H1 (cell line): Measurements from ENCODE around the gene ROR1.

Experiments used
- BRCA1 ChIP-seq: IDR thresholded peaks from 2 replicates; pipeline ENCODE4 v1.6.1; 2012; ENCODE audit warnings: low read depth, low read length, improper control_type of control experiment
- CBX5 ChIP-seq: fragments of 300-800, 300-1000 bp; sonication (generic); IDR thresholded peaks from 2 replicates; pipeline ENCODE4 v1.7.1; 2016; ENCODE audit warnings: antibody characterized with exemption, low read length, low read depth
- RXRA ChIP-seq: IDR thresholded peaks from 2 replicates; pipeline ENCODE4 v1.6.1; 2011; ENCODE audit warnings: low read depth, mild to moderate bottlenecking, low read length, moderate library complexity; ENCODE audit not compliant: insufficient read depth
- ZNF274 ChIP-seq: IDR thresholded peaks from 2 replicates; pipeline ENCODE4 v1.7.0; 2012; ENCODE audit warnings: low read length, borderline replicate concordance; ENCODE audit errors: extremely low read depth
- TF ChIP-seq, protein P1 (sequence below), 3 experiments: IDR thresholded peaks; 1 replicate in 2 of 3; 2 replicates in 1 of 3; pipeline versions ENCODE4 v1.5.1 to v1.6.1; 2011; ENCODE audit warnings: low read length in 3 of 3, mild to moderate bottlenecking in 3 of 3, inconsistent platforms in 2 of 3, low read depth in 1 of 3, moderate library complexity in 1 of 3; ENCODE audit not compliant: insufficient read depth in 1 of 3; ENCODE audit errors: control extremely low read depth in 1 of 3

DNA sequence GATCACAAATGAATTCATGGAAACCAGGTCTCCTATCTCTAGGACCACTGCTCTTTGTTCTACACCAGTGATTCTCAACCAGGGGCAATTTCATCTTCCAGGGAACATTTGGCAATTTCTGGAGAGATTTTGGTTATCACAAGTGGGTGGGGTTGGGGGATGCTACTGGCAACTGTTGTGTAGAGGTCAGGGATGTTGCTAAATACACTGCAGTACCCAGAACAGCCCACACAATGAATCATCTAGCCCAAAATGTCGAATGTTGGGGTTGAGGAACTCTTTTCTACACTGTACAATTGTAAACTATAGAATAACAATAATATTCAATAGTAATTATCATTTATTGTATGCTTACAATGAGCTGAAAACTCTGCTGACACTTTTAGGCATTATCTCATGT, 373.9 kb downstream of the ROR1 start:
- TF ChIP-seq RXRA (no peak), BRCA1 (no peak), ZNF274 (no peak), CBX5 (no peak)
- TF ChIP-seq, protein P1, sequence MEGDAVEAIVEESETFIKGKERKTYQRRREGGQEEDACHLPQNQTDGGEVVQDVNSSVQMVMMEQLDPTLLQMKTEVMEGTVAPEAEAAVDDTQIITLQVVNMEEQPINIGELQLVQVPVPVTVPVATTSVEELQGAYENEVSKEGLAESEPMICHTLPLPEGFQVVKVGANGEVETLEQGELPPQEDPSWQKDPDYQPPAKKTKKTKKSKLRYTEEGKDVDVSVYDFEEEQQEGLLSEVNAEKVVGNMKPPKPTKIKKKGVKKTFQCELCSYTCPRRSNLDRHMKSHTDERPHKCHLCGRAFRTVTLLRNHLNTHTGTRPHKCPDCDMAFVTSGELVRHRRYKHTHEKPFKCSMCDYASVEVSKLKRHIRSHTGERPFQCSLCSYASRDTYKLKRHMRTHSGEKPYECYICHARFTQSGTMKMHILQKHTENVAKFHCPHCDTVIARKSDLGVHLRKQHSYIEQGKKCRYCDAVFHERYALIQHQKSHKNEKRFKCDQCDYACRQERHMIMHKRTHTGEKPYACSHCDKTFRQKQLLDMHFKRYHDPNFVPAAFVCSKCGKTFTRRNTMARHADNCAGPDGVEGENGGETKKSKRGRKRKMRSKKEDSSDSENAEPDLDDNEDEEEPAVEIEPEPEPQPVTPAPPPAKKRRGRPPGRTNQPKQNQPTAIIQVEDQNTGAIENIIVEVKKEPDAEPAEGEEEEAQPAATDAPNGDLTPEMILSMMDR (IDR thresholded peaks at IDR 0.05; ENCODE audit: control extremely low read depth in 1 of 3, insufficient read depth in 1 of 3, low read depth in 1 of 3, low read length in 3 of 3) = no peak
